Non-pigmented ciliary epithelial cell (primary cell): ENCODE data around the gene HLA-B.

Experiments used
- DNase-seq: peaks from one replicate; pipeline ENCODE4 v3.0.0-alpha.2; 2010; ENCODE audit warnings: low read depth

HLA-B gene

GRCh38 chr6:31305703-31306219, 51.2 kb downstream of the HLA-B start:
- DNase-seq = no peak

- no peak for DNase-seq
Observed at GRCh38 chr6:31304683-31305082, 52.3 kb downstream of the HLA-B start.
